D721Med (cell line): ENCODE measurements around the gene SLC4A4.

Source experiments
- DNase-seq: peaks from one replicate; pipeline ENCODE4 v3.0.0; 2011; ENCODE audit warnings: low spot score; ENCODE audit not compliant: insufficient read length
- FAIRE-seq: peaks from 2 replicates; lab custom pipeline; 2011; peaks lifted over from hg19 to GRCh38; lab: Jason Lieb, UNC
- TF ChIP-seq, protein P1 (sequence below): IDR thresholded peaks from 2 replicates; pipeline ENCODE4 v1.5.1; 2012; ENCODE audit warnings: mild to moderate bottlenecking, control low read depth; ENCODE audit not compliant: insufficient read depth; ENCODE audit errors: missing control alignments

SLC4A4 gene

DNA sequence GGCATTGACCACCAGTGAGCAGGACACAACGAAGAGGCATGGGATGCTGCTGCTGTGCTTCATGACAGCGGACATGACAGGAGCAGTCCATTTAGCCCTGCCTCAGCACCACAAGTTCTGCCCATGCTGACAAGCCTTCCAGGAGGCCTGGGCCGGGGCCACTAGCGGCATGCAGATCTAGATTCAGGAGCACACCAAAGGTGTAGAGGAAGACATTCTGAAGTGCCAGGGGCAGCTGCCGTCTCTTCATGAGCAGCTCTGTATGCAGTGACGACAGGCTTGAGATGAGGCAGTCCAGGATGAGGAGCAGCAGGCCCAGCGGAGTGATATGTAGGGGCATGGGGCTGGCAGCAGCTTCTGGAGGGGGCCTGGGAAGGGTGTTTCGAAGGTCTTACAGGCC is 38.5 kb upstream of the SLC4A4 start:
- TF ChIP-seq, protein P1, sequence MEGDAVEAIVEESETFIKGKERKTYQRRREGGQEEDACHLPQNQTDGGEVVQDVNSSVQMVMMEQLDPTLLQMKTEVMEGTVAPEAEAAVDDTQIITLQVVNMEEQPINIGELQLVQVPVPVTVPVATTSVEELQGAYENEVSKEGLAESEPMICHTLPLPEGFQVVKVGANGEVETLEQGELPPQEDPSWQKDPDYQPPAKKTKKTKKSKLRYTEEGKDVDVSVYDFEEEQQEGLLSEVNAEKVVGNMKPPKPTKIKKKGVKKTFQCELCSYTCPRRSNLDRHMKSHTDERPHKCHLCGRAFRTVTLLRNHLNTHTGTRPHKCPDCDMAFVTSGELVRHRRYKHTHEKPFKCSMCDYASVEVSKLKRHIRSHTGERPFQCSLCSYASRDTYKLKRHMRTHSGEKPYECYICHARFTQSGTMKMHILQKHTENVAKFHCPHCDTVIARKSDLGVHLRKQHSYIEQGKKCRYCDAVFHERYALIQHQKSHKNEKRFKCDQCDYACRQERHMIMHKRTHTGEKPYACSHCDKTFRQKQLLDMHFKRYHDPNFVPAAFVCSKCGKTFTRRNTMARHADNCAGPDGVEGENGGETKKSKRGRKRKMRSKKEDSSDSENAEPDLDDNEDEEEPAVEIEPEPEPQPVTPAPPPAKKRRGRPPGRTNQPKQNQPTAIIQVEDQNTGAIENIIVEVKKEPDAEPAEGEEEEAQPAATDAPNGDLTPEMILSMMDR: no peak
- FAIRE-seq (no peak), DNase-seq (no peak)

DNA sequence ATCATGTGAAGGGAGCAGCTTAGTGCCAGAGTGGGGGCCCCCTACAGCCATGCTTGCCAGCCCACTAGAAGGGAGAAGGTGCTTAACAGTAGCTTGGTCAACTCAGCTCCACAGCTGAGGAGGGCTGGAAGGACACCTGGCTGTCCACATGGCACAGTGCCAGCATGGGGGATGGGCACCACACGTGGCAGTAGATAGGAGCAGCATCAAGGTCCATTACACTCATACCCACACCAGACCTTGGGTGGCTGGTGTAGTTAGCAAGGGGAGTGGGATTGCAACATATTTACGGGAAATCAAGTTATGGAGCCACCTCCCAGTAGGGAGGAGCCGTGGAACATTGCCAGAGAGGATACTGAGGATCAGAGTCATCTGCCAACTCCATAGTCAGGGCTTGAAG is 37.9 kb upstream of the SLC4A4 start:
- no peak for DNase-seq
- no peak for FAIRE-seq
- TF ChIP-seq, protein P1: no peak

DNA sequence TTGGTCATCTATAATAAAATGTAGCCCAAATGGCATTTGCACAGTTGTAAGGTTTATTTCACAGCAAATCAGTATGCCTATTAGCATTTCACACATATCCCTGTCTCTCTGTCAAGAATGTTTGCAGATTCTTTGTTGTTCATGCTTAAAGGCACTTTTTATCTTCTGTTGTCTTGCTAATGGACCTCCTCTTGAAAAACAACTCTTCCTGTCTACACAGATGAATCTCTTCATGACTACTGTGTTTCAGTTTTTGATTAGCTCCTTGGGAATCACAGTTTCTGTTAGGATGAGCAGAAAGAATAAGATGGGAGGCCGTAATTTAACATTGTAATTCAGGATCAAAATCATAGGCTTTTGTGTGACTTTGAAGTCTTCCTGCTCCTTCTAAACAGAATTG is 35.5 kb upstream of the SLC4A4 start:
- no peak for FAIRE-seq
- TF ChIP-seq, protein P1: no peak
- no peak for DNase-seq

DNA sequence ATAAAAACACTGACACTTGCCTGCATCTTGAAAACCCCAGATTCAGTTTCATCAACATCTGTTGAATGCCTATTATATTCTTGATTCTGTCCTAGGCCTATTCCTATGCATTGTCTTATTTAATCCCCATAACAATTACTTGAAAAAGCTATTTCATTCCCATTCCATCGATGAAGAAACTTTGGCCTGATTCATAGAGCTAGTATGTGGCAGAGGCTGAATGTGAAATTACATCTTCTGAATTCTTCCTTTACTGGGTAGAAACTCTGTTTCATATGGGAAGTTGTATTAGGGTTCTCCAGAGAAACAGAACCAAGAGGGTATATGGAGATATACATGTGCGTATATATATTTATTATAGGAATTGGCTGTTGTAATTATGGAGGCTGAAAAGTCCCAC is 35.0 kb upstream of the SLC4A4 start:
- no peak for DNase-seq
- TF ChIP-seq, protein P1: no peak
- no peak for FAIRE-seq

DNA sequence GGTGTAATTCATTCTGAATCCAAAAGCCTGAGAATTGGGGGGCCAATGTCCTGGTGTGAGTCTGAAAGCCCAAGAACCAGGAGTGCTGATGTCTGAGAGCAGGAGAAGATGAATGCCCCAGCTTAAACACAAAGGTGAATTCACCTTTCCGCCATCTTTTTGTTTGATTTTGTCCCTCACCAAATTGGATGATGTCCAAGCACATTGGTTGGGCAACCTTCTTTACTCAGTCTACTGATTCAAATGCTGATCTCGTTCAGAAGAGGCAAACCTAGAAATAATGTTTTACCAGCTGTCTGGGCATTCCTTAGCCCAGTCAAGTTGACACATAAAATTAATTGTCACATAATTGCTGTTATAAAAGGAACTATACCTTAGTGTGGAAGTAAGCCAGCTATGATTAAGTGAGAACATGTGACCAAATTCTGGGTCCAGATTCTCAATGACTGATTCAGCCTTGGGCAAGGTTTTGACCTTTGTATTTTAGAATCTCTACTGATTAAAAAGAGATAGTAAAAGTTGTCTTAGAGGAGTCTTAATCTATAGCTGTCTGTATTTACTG is 34.5 kb upstream of the SLC4A4 start:
- TF ChIP-seq, protein P1: no peak
- DNase-seq (no peak), FAIRE-seq (no peak)

DNA sequence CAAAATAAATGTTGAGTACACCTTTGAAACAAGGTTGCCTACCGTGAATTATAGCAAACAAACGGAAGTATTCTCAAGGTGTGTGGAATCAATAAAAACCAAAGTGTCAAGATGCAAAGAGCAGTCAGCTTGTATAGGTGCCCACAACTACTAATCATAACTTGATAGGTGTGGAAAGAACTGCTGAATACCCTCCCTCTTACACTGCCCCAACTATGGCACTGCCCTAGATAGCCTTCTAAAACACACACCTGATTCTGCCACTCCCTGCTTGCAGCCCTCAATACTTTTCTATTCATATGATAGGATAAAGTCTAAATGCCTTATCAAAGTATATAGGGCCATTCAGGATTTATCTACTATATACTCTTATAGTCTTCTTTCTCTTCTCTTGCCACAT is 31.1 kb upstream of the SLC4A4 start:
- DNase-seq: no peak
- FAIRE-seq: no peak
- TF ChIP-seq, protein P1: no peak

DNA sequence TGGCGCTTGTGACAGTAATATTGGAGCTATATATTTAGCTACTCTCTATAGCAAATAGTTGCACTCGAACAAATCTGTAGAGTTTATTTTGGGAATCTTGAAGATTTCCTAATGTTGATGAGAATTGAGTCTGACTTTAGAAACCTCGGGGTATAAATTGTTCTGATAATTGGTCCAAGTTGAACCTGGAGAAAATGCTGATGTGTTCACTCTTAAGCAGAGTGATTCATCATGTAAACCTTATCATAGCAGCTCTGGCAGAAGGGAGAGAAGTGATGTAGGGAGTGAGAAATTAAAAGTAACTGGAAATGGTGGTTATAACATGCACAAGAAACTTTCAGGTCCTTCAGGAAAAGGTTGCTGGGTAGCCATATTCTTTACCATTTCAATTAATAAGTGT is 16.4 kb upstream of the SLC4A4 start:
- FAIRE-seq (no peak), DNase-seq (no peak)
- TF ChIP-seq, protein P1: no peak
